ENCODE measurements around the gene TMEM92.
"Not testable (repeated sequence)": the region's sequence is repeated elsewhere in the genome, so short reads cannot be mapped to it uniquely, and the experiment has no call there.

The TMEM92 gene

DNA sequence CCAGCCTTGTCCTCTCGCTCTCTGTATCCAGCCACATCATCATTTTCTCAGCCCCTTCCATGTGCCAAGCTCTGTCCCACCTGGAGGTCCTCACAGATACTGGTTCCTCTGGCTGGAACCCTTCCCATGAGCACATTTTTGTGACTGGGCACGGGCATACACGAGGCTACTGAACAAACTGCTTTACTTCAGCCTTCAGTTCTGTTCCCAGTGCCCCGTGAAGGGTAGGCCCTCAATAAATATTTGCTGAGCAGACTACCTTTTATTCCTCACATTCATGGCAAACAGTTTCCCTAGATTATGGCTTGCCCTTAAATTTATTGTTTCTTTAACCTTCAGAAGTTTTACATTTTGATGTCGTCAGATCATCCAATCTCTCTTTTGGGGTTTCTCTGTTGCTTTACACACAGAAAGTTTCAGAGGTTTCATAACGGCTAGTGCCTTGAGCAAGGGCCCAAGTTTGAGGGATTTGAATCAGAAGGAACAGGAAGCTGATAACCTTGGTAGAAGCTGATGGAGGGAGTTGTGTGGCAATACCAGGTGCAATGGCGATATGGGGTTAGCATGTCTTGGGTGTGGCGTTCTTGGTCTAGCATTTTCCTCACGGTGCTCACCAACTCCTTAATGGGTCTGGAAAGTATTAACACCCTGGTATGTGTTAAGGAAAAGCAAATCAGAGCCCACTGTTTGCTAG, 27.8 kb downstream of the TMEM92 start:
- DNase-seq (ENCODE audit: low read depth, low spot score) = no peak

DNA sequence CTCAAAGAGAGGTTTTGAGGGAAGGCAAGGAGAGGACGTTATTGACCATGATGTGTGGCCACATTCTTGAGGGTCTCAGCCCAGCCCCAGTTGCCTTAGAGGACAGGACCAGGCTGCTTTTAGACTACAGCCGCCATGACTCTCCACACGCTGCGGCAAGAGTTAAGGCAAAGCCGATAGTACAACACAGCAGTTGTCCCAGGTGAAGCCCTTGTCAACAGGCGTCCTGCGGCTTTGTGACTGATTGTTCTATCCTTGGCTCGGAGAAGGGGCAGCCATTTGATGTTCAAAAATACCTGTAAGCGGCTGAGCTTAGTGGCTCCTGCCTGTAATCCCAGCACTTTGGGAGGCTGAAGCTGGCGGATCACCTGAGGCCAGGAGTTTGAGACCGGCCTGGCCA, 28.8 kb downstream of the TMEM92 start:
- no peak for DNase-seq (ENCODE audit: low read depth, low spot score)

DNA sequence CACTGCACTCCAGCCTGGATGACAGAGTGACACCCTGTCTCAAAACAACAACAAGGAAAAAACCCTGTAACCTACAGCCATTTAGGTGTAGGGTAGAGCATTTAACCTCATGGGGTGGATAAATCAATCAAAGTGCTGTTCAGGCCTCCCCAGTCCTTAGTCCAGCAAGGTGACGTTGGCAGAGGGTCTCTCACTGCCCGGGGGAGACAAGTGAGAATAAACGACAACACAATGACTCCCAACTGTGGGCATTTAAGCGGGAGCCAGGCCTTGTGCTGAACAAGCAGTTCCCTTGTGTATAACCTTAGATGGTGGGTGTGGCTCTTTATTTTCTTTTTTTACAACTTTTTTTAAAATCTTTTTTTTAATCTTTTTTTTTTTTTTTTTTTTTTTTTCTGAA, 29.3 kb downstream of the TMEM92 start:
- no peak for DNase-seq (ENCODE audit: low read depth, low spot score)

DNA sequence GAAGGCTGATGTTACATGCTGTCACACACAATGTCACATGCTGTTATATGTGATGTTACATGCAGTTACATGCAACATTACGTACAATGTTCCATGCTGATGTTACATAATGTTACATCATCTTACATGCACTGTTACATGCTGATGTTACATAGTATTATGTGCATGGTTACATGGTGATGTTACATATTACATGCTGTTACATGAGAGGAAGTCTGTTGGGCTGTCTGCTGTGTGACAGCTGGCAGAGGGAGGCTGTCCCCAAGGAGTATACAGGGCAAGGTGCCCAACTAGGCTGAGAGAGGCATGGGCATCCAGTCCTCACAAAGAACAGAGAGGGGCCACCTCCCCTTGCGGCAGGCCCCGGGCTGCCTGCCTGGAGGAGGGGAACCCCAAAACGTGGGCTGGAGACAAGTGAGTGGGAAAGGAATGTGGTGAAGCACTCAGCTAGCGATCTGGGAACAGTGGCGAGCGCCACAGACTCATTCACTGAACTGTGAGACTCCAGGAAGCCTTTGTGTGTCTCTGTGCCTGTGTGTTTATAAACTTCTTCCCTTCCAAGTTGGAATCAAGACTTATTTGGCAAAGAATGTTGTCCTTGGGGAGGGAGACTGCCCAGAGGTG, 30.6 kb downstream of the TMEM92 start:
- DNase-seq (ENCODE audit: low read depth, low spot score) = no peak

DNA sequence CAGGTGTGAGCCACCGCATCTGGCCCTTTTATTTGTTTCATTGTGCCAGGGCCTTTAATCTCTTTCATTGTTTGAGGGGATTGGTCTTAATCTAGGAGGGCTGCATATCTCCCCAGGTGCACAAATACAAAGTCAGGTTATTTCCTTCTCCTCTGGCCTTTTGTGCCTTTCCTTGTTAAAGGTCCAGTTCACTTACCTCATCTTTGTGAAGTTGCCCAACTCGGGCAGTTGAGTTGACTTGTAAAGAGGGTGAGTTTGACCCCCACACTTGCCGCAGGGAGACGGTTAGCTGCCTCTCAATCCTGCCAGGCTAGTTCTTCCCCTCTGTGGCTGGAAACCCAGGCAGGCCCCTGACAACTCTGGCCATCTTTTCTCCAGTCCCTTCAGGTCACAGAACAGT, 33.4 kb downstream of the TMEM92 start:
- no peak for DNase-seq (ENCODE audit: low read depth, low spot score)

DNA sequence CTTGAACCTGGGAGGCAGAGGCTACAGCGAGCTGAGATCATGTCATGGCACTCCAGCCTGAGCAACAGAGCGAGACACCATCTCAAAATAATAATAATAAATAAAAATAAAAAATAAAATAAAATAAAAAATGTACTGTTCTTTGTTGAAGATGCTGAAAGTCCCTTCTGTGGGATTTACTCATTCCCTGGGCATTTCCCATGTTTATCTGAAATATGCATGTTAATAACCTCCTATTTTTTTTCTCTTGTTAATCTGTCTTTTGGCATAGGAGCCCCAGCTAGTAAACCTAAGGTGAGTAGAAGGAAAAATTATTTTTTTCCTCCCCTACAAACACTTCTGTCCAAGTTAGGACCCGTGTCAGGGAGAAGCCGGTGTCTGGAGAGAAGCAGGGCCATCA, 34.4 kb downstream of the TMEM92 start:
- DNase-seq (ENCODE audit: low read depth, low spot score) = no peak

DNA sequence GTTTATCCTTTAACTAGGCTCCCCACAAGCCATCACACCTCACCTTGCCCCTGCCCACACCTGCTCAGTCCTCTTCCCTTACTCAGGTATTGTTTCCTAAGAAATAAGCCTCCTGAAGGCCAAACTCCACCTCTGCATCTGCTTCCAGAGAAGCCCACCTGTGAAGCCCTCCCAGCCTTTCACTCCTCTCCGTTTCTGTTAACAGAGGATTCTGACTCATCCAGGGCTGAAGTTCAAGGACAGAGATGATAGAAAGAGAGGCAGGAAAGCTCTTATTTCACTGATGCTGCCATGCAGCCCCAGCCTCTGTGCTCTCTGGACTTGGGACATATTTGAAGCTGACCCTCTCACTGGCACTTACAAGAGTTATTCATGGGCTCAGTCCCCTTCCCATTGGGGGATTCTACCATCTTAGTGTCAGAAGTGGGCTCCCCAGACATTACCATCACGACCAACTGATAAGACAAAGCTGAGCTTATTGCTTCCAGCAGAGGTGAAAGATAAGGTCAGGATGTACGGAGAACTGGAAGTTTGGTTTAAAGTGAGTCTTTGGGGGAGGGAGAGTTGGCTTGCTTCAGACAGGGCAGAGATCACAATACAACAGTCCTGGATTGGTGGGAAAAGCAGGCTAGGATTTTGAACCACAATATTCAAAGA, 36.3 kb downstream of the TMEM92 start:
- no peak for DNase-seq (ENCODE audit: low read depth, low spot score)

DNA sequence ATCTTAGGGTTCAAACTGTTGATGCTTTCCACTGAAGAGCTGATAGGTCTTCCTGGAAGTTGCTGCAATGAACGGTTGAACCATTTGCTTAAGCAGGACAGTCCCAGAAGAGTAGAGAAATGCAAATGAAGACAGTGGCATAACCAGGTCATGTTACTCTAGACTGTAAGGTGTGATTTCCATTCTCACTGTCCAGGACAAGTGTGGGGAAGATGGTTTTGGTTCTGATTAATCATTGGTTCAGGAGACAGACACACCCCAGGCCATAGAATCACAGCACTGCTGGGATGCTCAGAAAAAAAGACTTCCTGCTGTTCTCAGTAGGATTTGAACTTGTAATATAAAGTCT, 36.8 kb downstream of the TMEM92 start:
- no peak for DNase-seq (ENCODE audit: low read depth, low spot score)

DNA sequence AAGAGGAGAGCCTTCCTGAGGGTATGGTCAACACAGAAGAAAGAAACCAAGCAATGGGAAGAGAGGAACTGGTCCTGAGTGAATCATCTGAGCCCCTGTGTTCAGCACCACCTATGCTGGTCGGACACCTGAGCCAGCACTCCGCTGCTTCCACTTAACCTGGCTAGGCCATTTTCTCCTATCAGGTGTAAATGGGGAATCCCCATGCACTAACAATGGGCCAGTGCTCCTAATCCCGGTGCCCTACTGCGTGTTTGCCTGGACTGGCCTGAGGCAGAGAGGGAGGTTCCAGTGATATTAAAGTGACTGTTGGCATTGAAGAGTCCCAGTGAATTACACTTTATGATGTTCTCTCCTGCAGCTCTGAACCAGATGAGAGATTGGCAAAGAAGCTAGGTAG, 37.2 kb downstream of the TMEM92 start:
- DNase-seq (ENCODE audit: low read depth, low spot score) = no peak

DNA sequence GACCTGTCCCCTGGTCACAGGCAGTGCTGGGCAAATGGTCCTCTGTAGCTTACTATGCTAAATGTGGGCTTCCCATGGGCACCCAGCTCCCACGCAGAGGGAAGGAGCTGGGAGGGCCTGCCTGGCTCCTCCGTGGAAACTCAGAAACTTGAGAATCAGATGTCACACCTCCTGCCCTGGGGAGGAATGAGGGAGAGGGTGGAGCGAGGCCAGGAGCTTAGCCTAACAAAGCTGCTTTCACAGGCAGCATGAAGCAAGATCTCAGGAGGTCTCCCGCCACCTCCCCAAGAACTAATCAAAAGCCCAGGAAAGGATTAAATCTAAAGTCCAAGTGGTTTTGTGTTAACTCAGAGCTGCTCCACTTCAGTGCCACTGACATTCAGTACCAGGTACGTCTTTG, 38.0 kb downstream of the TMEM92 start:
- DNase-seq (ENCODE audit: low read depth, low spot score) = no peak

DNA sequence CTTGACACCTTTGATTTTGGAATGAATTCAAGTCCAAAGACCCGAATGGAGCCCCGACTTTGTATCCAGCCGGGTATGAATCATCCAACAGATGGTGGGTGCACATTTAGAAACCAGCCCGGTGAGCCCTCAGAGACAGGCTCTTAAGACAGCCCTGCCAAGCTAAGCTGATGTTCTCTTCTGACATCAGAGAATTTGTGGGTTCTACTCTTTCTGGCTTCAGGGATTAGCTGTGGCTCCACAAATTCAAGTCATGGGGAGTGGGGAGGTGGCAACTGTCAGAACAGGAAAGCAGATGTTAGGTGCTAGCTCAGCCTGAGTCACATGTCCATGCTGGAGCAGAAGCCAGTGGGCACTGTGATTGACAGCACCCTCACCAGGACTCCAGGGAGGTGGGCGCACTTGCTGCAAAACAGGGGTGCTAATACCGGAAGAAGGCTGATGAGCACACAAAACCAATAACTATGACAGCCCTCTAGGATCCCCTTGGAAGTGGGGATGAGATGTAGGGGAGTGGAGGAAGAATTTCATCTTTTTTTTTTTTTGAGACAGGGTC, 40.3 kb downstream of the TMEM92 start:
- DNase-seq (ENCODE audit: low read depth, low spot score) = no peak

DNA sequence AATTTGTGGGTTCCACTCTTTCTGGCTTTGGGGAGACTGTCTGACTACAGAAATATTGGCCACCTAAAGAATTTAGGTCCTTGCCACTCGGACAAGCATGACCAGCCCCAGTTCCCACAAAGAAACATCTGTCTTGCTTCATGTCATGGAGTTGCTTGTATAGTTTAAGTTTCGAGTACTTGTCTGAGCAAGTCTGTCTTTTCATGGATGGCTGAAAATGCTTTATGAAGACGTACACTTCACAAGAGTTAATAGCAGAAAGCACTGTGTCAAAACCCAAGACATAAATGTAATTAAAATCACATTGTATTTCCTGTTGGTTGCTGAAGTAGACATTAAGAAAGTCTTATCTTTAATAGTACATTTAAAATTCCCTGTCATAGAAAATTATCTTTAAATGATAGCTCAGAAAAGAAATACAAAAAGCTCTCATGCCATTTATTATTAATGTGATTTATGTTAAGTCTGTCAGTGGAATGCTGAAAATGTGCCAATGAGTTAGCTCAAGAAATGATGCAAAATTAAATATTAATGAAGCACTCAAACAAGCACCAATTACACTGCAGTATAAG, 41.8 kb downstream of the TMEM92 start:
- no peak for DNase-seq (ENCODE audit: low read depth, low spot score)

DNA sequence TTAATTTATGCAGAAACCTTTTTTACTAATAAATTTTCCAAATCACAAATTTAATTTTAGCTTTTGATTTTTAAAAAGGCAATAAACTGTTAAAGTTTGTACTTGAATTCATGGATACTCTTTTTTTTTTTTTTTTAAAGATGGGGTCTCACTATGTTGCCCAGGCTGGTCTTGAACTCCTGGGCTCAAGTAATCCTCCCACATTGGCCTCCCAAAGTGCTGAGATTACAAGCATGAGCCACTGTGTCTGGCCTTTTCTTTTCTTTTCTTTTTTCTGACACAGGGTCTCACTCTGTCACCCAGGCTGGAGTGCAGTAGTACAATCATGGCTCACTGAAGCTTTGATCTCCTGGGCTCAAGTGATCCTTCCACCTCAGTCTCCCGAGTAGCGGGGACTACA, 42.4 kb downstream of the TMEM92 start:
- not testable (repeated sequence) for DNase-seq (ENCODE audit: low read depth, low spot score)

DNA sequence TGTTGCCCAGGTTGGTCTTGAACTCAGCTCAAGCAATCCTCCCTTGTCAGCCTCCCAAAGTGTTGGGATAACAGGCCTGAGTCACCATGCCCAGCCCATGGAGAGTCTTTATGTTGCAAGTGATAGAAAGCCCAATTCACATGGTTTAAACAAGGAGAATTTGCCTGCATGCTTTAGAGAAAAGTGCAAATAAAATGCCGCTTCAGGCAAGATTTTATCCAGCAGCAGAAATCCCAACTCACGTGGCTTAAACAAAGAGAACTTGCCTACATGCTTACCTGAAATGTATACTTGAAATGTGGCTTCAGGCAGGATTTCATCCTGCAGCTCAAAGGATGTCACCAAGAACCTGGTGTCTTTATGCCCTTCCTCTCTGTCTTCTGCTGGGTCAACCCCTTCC, 42.9 kb downstream of the TMEM92 start:
- no peak for DNase-seq (ENCODE audit: low read depth, low spot score)

DNA sequence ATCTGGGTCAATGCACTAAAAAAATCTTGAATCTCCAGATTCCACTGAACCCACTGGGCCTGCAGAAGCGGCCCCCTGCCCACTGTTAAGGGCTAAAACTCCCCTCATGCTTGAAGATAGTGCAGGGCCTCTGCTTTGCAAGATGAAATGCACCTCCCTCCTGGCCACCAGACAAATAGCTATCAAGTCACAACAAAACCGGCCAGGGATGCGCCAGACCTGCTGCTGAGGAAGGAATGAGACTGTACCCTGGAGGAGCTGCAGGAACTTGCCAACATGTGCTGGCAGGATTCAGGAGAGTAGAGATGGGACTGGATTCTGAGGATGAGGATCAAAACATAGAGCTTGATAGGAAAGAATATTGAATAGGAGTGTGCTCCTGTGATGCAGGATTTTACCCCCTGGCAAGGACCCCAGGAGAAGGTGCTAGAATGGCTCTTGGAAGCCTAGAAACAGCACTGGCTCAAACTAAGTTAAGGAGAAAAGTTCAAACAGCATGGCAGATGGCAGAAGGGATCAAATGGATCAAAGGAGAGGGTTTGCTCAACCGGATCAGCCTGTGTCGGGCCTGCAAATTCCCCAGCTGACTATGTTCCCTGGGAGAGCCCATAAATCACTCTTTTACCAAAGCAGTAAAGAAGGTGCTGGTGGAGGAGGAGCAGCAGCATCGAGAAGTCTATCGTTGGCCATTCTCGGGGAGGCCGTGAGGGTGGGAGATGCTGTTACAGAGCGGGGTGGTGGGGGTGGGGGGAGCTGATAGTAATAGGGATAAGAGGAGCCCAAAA, 44.4 kb downstream of the TMEM92 start:
- DNase-seq (ENCODE audit: low read depth, low spot score) = no peak

DNA sequence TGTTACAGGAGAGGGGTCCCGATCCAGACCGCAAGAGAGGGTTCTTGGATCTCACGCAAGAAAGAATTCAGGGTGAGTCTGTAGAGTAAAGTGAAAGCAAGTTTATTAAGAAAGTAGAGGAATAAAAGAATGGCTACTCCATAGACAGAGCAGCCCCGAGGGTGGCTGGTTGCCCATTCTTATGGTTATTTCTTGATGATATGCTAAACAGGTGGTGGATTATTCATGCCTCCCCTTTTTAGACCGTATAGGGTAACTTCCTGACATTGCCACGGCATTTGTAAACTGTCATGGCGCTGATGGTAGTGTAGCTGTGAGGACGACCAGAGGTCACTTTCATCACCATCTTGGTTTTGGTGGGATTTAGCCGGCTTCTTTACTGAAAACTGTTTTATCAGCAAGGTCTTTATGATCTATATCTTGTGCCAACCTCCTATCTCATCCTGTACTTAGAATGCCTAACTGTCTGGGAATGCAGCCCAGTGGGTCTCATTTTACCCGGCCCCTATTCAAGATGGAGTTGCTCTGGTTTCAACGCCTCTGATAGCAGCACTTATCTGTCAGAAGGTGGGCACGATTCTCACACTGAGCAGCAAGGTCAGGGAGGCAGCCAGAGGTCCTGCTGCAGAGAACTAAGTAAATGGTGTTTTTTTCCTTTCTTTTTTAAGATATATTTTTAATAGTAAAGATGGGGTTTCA, 45.2 kb downstream of the TMEM92 start:
- no peak for DNase-seq (ENCODE audit: low read depth, low spot score)

DNA sequence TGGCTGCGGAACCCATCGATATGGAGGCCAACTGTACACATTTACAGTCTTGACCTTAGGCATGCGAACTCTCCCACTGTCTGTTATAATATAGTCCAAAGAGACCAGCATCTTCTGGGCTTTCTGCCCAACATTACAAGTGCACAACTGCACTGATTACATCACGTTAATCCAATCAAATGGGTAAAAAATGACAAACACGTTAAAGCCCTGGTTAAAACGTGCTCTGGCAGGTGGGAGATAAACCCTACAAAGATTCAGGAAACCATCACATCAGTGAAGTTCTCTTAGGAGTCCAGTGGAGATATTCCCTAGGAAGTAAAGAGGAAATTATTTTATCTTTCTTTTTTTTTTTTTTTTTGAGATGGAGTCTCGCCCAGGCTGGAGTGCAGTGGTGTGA, 48.0 kb downstream of the TMEM92 start:
- no peak for DNase-seq (ENCODE audit: low read depth, low spot score)

DNA sequence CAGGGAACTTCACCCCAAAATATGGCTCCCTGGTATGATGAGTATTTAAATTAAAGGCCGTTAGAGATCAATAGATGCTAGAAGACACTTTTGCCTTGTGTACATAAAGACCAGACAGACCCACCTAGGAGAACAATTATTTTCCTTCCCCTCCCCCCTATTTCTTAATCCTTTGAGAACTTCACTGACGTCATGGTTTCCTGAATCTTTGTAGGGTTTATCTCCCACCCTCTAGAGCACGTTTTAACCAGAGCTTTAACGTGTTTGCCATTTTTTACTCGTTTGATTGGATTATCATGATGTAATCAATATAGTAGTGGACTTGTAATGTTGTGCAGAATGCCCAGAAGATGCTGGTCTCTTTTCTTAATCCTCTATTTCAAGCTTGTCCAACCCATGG, 48.8 kb downstream of the TMEM92 start:
- DNase-seq (ENCODE audit: low read depth, low spot score) = no peak

DNA sequence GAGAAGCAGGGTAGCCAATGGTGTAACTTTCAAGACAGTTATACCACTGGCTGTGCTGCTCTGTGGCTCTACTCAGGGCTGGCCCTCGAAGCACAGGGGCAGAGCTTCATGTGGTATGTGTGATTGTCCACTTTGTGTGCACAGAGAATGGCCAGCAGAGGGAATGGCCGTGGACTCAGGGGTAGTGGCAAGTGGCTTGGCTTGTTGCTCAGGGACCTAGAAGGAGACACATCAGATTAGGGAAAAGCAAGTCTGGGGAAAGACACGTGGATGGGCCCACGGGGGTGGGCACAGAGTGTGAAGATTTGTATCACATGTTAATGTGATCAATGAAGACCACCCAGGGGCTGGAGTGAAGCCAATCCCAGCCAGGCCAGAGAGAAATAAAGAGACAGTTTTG, 51.6 kb downstream of the TMEM92 start:
- DNase-seq (ENCODE audit: low read depth, low spot score) = no peak

DNA sequence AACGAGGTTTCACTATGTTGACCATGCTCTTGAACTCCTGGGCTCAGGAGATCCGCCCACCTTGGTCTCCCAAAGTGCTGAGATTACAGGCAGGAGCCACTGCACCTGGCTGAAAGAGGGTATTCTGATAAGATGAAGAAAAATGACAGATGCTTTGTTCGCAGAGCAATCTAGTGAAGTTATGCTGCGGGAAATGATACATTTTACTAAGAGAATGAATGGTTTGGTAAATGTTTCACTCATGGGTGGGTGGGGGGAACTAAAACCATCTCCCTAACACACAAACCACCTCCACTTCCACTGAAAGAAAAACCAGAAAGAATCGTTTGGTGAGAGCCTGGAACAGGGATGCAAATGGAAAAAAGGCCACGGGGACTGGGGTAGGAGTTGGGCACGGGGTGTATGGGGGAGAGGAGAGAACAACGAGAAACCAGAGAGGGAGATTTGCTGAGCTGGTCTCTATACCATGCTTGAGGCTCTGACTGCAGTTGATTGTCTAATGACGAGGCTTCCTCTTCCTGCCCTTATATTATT, 52.6 kb downstream of the TMEM92 start:
- no peak for DNase-seq (ENCODE audit: low read depth, low spot score)

All from smooth muscle cell of the brain vasculature (primary cell).